Breast epithelium (tissue), 3 donors: ENCODE data around the gene CREB3L2.

Source experiments
- POLR2A ChIP-seq: fragments of 450-650 bp; IDR thresholded peaks from one replicate; pipeline ENCODE4 v1.6.1; 2016; ENCODE audit warnings: antibody characterized with exemption, mild to moderate bottlenecking, moderate library complexity
- TF ChIP-seq, protein P1 (sequence below), 3 donors: fragments of 450-650 bp; IDR thresholded peaks; one replicate each; pipeline ENCODE4 v1.5.1; 2016 to 2017; ENCODE audit warnings: antibody characterized with exemption in 3 of 3, mild to moderate bottlenecking in 3 of 3, moderate library complexity in 3 of 3

DNA sequence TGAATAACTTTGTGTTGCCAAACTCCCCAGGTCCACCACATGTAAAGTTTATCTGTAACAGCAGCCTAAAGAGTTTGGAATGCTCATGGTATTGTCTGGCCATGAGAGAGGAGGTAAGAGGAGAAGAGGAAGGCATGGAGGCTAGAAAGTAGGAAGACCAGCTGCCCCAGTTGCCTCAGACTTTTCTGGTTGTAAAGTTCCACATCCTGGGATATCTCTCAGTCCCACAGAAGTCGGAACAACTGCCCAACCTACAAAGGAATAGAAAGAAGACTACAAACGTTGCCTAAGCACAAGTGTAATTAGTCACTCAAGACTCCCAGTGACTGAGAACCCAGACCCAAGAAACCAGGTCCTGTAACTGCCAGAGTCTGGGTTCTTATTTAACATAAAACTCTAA is 47.3 kb downstream of the CREB3L2 start:
- TF ChIP-seq, protein P1, sequence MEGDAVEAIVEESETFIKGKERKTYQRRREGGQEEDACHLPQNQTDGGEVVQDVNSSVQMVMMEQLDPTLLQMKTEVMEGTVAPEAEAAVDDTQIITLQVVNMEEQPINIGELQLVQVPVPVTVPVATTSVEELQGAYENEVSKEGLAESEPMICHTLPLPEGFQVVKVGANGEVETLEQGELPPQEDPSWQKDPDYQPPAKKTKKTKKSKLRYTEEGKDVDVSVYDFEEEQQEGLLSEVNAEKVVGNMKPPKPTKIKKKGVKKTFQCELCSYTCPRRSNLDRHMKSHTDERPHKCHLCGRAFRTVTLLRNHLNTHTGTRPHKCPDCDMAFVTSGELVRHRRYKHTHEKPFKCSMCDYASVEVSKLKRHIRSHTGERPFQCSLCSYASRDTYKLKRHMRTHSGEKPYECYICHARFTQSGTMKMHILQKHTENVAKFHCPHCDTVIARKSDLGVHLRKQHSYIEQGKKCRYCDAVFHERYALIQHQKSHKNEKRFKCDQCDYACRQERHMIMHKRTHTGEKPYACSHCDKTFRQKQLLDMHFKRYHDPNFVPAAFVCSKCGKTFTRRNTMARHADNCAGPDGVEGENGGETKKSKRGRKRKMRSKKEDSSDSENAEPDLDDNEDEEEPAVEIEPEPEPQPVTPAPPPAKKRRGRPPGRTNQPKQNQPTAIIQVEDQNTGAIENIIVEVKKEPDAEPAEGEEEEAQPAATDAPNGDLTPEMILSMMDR (IDR thresholded peaks at IDR 0.05): no peak
- no peak for TF ChIP-seq POLR2A
